Retina (tissue), 1 donor: ENCODE measurements around the gene ZIC4.

Experiments
- DNase-seq: peaks from one replicate; pipeline ENCODE4 v3.0.0-alpha.2; 2016

ZIC4 gene

GRCh38 chr3:147341727-147342126, 64.6 kb downstream of the ZIC4 start:
- no peak for DNase-seq

- no peak for DNase-seq
These were observed 69.6 kb downstream of the ZIC4 start for GRCh38 chr3:147336543-147337278.
